Panc1 (cell line): Measurements from ENCODE around the gene CACNA1B. TPM values are rescaled to one million over a fixed set of nuclear protein-coding genes. Genes with fewer than 3 reads are reported as not detected.

Source experiments
- ATAC-seq: fragments of 200-7000 bp; cut with Tn5 transposase; 2 replicates; pipeline ENCODE4 v1.9.1; 2020; ENCODE audit warnings: mild to moderate bottlenecking, moderate library complexity
- BruUV-seq: library from RNA; stranded (reverse); fragments of 400-500 nt; replicated peaks from 2 replicates; lab custom pipeline; 2021; lab: Mats Ljungman, UMichigan
- CTCF ChIA-PET: fragments of 300-600 bp; sonication (Branson Sonifier 250); formaldehyde crosslinking; loops from one replicate; lab custom pipeline; 2022; ENCODE audit warnings: antibody characterized with exemption; lab: Charles Lee
- POLR2A ChIA-PET: fragments of 300-600 bp; sonication (Branson Sonifier 250); formaldehyde crosslinking; loops from one replicate; lab custom pipeline; 2022; ENCODE audit warnings: antibody characterized with exemption; lab: Charles Lee
- DNase-seq: peaks from one replicate; pipeline ENCODE4 v3.0.0-alpha.2; 2010; ENCODE audit warnings: low read depth, low spot score
- H3K27ac ChIP-seq: 2 replicates; pipeline ENCODE4 v1.5.1; 2011; ENCODE audit warnings: mild to moderate bottlenecking, low read length, inconsistent platforms
- H3K27me3 ChIP-seq: fragments of 200-500 bp; sonication (Bioruptor generic); 2 replicates; pipeline ENCODE4 v1.6.0; 2014; ENCODE audit warnings: low read length, inconsistent platforms; ENCODE audit not compliant: control insufficient read depth, insufficient read depth
- H3K36me3 ChIP-seq: fragments of 200-500 bp; sonication (Bioruptor generic); 2 replicates; pipeline ENCODE4 v1.5.1; 2014; ENCODE audit warnings: inconsistent platforms, mild to moderate bottlenecking, low read length, moderate library complexity; ENCODE audit not compliant: control insufficient read depth, insufficient read depth
- H3K4me1 ChIP-seq: 2 replicates; pipeline ENCODE4 v1.5.1; 2011; ENCODE audit warnings: inconsistent platforms, mild to moderate bottlenecking, low read length, moderate library complexity; ENCODE audit not compliant: control insufficient read depth, insufficient read depth
- H3K4me3 ChIP-seq, 2 experiments: 2 replicates each; pipeline ENCODE4 v1.5.1; 2011 to 2012; ENCODE audit warnings: low read depth in 2 of 2, low read length in 2 of 2, mild to moderate bottlenecking in 2 of 2, inconsistent platforms in 1 of 2, moderate library complexity in 1 of 2
- H3K9me3 ChIP-seq: fragments of 200-500 bp; sonication (Bioruptor generic); 2 replicates; pipeline ENCODE4 v1.5.1; 2014; ENCODE audit warnings: low read depth, mild to moderate bottlenecking, inconsistent platforms, low read length, moderate library complexity; ENCODE audit not compliant: control insufficient read depth, insufficient read depth
- POLR2AphosphoS5 ChIP-seq: IDR thresholded peaks from 2 replicates; pipeline ENCODE4 v1.6.1; 2012; ENCODE audit warnings: mild to moderate bottlenecking, low read depth, low read length, moderate library complexity
- SIN3A ChIP-seq: IDR thresholded peaks from 2 replicates; pipeline ENCODE4 v1.6.1; 2012; ENCODE audit warnings: low read depth, mild to moderate bottlenecking, low read length, moderate library complexity, borderline replicate concordance; ENCODE audit not compliant: insufficient read depth
- TCF7L2 ChIP-seq: IDR thresholded peaks from 2 replicates; pipeline ENCODE4 v1.6.1; 2011; ENCODE audit warnings: mild to moderate bottlenecking, low read depth, low read length, inconsistent platforms
- in situ Hi-C: cut with HindIII; loops from 2 replicates; pipeline ENCODE4 v1.10.0; 2016; ENCODE audit warnings: low sequenced_read_pairs, low pct_unique_long_range_greater_than_20kb
- intact Hi-C: fragments of 100-400 bp; cut with micrococcal nuclease; formaldehyde crosslinking; loops from one replicate; pipeline ENCODE4 v1.10.0; 2022; ENCODE audit not compliant: unreplicated experiment
- total RNA-seq: library from RNA; stranded (reverse); gene quantifications from one replicate; pipeline ENCODE4 v1.2.1, GENCODE V29; 2021; ENCODE audit not compliant: unreplicated experiment
- TF ChIP-seq, protein P1 (sequence below), 2 experiments: IDR thresholded peaks; 2 replicates each; pipeline ENCODE4 v1.6.1; 2011 to 2012; ENCODE audit warnings: low read depth in 2 of 2, control low read depth in 1 of 2, low read length in 1 of 2, mild to moderate bottlenecking in 1 of 2, moderate library complexity in 1 of 2; ENCODE audit not compliant: insufficient read depth in 1 of 2
- TF ChIP-seq, protein P2 (sequence below): fragments of 450-650 bp; IDR thresholded peaks from 2 replicates; pipeline ENCODE4 v1.5.1; 2017; ENCODE audit warnings: mild to moderate bottlenecking

Gene CACNA1B
- total RNA-seq, 1 experiment from 2014 or later, result 0.49 TPM

DNA sequence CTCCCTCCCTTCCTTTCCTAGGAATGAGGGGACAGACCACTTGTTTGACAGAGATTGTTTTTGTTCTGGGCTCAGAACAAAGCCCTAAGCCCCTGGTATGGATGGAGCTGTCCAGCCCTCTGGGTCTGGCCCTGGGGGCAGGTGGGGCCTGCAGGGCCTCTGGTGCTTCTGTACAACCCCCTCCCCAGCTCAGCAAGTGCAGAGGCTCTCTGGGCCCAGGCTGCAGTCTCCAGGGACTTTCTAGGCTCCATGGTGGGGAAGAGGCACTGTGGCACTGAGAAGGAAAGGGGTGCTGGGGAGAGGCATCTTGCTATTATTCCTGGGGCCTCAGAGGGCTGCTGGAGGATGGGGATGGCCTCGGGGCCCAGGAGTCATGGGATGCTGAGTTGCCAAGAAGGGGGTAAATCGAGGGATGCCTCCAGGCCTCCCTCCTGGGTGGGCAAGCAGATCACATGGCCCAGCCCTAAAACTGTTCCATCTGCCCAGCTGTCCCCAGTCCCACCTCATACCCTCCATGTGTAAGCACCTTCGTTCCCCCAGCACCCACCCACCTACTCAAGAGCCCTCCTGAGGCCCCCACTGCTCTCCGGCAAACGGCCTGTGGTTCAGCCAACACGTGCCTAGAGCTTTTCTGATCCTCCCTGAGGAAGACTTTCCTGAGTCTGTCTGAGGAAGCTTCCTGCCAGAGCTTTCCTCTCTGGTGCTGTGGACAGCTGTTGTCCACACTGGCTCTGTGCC lies 225.7 kb downstream of the CACNA1B start:
- no peaks in the 10 kb centered on the region for H3K9me3 ChIP-seq
- no peaks in the 10 kb centered on the region for H3K4me1 ChIP-seq
- TF ChIP-seq, protein P1, sequence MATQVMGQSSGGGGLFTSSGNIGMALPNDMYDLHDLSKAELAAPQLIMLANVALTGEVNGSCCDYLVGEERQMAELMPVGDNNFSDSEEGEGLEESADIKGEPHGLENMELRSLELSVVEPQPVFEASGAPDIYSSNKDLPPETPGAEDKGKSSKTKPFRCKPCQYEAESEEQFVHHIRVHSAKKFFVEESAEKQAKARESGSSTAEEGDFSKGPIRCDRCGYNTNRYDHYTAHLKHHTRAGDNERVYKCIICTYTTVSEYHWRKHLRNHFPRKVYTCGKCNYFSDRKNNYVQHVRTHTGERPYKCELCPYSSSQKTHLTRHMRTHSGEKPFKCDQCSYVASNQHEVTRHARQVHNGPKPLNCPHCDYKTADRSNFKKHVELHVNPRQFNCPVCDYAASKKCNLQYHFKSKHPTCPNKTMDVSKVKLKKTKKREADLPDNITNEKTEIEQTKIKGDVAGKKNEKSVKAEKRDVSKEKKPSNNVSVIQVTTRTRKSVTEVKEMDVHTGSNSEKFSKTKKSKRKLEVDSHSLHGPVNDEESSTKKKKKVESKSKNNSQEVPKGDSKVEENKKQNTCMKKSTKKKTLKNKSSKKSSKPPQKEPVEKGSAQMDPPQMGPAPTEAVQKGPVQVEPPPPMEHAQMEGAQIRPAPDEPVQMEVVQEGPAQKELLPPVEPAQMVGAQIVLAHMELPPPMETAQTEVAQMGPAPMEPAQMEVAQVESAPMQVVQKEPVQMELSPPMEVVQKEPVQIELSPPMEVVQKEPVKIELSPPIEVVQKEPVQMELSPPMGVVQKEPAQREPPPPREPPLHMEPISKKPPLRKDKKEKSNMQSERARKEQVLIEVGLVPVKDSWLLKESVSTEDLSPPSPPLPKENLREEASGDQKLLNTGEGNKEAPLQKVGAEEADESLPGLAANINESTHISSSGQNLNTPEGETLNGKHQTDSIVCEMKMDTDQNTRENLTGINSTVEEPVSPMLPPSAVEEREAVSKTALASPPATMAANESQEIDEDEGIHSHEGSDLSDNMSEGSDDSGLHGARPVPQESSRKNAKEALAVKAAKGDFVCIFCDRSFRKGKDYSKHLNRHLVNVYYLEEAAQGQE (IDR thresholded peaks at IDR 0.05; ENCODE audit: insufficient read depth in 1 of 2, low read depth in 2 of 2, low read length in 1 of 2), result no peak
- TF ChIP-seq SIN3A (no peak), TCF7L2 (no peak), POLR2AphosphoS5 (no peak)
- TF ChIP-seq, protein P2, sequence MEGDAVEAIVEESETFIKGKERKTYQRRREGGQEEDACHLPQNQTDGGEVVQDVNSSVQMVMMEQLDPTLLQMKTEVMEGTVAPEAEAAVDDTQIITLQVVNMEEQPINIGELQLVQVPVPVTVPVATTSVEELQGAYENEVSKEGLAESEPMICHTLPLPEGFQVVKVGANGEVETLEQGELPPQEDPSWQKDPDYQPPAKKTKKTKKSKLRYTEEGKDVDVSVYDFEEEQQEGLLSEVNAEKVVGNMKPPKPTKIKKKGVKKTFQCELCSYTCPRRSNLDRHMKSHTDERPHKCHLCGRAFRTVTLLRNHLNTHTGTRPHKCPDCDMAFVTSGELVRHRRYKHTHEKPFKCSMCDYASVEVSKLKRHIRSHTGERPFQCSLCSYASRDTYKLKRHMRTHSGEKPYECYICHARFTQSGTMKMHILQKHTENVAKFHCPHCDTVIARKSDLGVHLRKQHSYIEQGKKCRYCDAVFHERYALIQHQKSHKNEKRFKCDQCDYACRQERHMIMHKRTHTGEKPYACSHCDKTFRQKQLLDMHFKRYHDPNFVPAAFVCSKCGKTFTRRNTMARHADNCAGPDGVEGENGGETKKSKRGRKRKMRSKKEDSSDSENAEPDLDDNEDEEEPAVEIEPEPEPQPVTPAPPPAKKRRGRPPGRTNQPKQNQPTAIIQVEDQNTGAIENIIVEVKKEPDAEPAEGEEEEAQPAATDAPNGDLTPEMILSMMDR, result no peak
- no TSS peak for BruUV-seq
- CTCF ChIA-PET, result no interaction called here
- no peaks in the 10 kb centered on the region for H3K27me3 ChIP-seq
- H3K27ac ChIP-seq, result no peak overlapping the region
- no peak overlapping the region for H3K4me3 ChIP-seq
- intact Hi-C loops, result no loop called here
- POLR2A ChIA-PET, result no interaction called here
- H3K36me3 ChIP-seq, result no peaks in the 10 kb centered on the region
- no peak for ATAC-seq
- in situ Hi-C loops, result no loop called here
- no peak for DNase-seq

DNA sequence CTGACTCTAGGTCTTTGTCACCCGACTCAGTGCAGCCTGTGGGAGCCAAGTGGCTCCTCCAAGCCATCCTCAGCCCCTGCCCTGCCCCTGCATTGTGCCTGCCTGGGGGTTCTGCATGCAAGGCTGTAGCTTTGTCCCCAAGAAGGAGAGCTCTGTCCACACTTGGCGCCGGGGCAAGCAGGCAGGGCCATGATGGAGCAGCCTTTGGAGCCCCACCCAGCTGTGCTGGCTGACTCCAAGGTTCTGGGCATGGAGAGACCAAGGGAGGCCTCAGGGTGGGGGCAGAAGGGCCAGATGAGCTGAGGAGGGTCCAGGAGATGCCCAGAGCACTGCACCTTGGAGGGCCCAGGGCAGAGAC lies 226.2 kb downstream of the CACNA1B start:
- ChIA-PET POLR2A (no interaction called here), CTCF (no interaction called here)
- Histone ChIP-seq H3K36me3 (no peaks in the 10 kb centered on the region), H3K4me1 (no peaks in the 10 kb centered on the region), H3K4me3 (no peak overlapping the region), H3K27ac (no peak overlapping the region), H3K9me3 (no peaks in the 10 kb centered on the region), H3K27me3 (no peaks in the 10 kb centered on the region)
- in situ Hi-C loops, result no loop called here
- BruUV-seq, result no TSS peak
- intact Hi-C loops, result no loop called here
- ATAC-seq, result no peak
- DNase-seq, result no peak
- TF ChIP-seq, protein P2, result no peak
- TF ChIP-seq, protein P1 (IDR thresholded peaks at IDR 0.05; ENCODE audit: insufficient read depth in 1 of 2, low read depth in 2 of 2, low read length in 1 of 2), result no peak
- TF ChIP-seq SIN3A (no peak), TCF7L2 (no peak), POLR2AphosphoS5 (no peak)
